Measurements from ENCODE around the gene TM4SF1.
"Not testable (repeated sequence)": the region's sequence is repeated elsewhere in the genome, so short reads cannot be mapped to it uniquely, and the experiment has no call there.

The TM4SF1 gene

DNA sequence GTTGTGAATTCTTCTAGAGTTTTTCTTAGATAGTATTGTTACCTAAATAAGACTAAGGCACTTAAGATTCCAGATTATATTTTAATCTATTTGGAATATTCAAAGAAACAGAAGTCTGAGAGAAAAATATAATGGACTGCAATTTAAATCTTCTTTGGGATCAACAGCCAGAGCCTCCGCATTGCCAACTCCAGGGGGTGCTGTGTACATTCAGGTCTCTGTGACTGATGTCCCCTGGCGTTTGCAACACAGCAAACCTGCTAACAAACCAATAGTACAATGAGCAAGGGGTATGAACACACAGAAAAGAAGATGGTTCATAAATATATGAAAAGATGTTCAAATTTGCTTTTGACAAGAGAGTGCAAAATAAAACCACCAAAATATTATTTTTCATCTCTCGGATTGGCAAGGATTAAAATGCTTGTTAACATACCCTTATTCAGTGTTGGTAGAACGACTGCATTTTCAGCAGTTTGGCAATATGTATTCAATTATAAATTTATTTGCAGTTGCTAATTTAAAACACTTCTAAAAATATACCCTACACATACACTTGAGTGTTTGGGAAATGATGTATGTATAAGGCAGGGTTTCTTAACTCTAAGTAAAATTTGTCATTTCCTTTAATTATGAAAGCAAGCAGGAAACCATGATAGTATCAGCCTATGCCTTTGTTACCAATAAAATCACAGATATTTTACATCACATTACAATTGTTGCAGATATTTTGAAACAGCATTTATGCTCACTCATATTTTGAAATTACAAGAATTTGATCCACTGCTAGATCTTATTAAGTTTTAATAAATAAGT is 16.1 kb upstream of the TM4SF1 start:
- DNase-seq, result no peak

DNA sequence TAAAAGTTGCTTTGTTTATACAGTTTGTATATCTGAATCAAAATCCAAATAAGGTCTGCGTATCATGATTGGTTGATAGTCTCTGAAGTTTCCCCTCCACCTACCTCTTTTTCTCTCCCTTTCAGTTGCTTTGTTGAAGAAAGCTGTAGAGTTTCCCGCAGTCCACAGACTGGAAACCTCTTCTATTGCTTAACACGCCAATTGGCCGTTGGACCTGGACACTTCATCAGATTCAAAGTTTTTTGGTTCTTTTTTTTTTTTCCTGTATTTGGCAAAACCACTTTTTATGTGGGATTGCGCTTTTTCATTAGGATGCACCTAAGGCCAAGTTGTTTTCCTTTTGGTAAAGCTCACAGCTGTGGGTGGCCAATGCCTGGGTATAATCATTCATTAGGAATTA is 14.5 kb upstream of the TM4SF1 start:
- no peak for DNase-seq

DNA sequence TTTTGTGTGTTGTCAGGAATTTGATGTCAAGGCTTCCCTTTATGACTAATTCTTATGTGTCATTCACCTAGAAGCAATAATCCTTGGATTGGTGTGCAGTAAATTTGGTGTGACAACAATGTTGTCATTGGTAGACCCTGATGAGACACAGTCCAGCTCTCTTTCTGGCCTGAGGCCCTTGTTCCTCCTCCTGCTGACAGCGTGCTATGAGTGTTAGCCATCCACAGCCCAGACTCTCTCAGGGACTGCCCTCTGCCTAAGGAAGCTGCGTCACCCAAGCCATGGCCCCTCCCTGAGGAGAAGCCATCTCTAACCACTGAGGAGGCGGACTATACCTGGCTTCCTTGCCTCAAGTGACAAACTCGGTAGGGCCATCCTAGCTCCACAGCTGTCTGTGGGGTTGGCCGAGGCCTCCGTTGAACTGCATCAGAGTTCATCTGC is 13.3 kb upstream of the TM4SF1 start:
- DNase-seq, result no peak

DNA sequence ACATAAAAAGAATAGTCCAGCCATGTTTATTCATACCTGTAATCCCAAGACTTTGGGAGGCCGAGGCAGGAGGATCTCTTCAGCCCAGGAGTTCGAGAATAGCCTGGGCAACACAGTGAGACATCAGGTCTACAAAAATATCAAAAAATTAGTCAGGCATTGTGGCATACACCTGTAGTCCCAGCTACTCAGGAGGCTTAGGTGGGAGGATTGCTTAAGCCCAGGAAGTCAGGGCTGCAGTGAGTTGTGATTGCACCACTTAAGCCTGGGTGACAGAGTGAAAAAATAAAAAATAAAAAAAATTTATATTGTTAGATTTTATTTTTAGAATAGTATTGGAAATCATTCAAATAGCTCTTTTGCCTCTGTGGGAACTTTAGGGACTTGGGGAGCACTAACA is 12.8 kb upstream of the TM4SF1 start:
- DNase-seq, result no peak

DNA sequence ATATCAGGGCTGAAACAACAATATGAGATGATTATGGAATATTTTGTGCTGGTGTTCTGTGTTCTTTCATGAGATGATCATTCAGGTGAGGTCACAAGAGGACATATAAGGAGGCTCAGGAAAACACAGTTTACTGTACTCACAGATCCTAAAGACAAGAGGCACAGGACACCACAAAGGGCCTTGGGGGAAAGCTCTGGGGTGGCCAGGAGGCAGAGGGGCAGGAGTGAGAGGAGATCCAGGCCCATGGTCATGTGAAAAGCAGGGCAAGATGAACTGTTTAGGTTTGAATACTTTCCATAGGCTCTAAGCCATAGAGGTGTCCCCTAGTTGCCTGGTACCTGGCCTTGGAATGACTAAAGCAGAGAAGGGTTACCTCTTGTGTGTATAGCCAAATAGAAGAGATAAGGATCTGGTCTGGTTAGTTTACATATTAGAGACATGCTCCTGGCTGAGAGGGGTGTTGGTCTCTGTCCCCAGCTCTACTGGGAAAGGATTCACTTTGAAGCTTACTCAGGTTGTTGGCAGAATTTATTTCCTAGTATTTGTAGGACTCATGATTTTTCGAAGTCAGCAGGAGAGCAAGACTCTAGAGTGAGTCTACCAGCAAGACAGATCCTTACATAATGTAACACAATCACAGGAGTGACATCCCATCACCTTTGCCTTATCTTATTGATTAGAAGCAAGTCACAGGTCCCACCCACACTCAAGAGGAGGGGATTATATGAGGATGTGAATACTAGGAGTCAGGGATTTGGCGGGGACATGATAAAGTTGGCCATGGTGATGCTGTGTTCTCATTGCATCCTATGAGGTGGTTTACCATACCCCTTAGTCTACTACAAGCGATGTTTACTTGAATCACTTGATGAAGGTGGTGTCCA is 11.3 kb upstream of the TM4SF1 start:
- no peak for DNase-seq

DNA sequence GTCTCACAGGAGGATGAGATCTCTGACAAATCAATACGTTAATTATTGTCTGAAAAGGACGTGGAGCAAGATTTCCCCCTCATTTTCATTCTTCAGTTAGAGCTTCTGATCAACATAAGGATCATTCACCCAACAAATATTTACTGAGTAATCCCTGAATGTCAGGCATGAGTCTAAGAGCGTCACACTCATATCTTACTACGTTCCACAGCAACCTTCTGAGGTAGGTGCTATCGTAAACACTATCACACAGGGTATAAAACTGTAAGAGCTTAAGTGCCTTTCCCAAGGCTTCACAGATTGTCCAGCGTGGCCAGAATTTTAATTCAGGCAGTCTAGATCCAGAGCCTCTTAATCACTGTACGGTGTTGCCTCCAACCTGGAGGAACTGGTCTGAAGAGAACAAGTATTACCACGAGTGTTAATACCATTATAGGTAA is 10.6 kb upstream of the TM4SF1 start:
- no peak for DNase-seq

DNA sequence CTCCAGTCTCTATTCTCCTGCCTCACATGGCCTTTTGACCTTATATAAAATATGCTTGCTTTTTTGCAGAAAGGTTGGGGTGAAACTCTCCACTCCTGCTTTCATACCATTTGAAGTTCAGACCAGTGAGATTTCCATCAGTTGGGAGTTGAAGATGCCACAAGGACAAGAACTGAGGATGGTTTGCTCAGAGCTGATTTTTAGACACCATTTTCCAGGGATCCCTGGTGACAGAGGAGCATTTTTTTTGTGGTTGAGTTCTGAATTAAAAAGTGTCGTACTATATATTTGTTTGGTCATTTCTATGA is 8.8 kb upstream of the TM4SF1 start:
- no peak for DNase-seq

DNA sequence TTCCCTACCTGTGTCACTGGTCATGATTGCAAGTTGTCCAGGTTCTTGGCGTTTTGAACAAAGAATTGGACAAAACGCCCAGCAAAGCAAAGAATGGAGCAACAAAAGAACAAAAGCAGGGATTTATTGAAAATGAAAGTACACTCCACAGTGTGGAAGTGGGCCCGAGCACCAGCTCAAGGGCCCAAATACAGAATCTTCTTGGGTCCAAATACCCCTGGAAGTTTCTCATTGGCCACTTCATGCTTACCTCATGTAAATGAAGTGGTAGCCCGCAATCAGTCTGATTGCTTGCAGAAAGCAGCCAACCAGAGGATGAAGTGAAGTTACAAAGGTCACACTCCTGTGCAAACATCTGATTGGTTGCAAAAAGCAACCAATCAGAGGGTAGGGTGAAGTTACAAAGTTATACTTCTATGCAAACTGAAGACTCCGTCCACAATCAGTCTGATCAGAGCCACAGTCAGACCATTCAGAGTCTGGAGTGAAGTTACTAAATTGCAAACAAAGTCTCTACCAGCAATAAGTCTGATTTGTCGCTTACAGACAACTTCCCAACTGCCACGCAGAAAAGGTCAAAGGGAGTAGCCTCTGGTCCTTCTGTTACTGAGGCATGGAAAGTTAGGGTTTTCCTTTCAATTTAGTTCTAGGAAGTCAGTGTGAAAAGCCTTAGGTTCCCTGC is 8.3 kb upstream of the TM4SF1 start:
- no peak for DNase-seq

DNA sequence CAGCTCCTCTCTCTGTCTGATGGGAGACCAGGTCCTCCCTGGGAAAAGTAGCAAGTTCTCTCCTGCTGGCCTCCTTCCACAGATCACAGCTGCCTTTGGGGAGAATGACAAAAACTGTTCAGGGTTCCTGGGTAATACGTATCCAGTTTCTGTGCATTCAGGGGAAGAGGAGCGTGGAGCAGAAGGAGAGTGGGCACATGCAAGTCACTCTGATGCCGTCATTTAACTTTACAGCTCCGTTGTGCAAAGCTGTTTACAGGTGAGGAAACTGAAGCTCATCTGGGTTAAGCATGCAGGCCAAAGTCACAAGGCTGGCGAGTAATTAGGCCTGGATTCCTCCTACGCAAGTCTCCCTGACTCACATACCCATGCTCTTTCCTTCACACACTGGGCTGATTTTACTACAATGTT is 7.5 kb upstream of the TM4SF1 start:
- no peak for DNase-seq

DNA sequence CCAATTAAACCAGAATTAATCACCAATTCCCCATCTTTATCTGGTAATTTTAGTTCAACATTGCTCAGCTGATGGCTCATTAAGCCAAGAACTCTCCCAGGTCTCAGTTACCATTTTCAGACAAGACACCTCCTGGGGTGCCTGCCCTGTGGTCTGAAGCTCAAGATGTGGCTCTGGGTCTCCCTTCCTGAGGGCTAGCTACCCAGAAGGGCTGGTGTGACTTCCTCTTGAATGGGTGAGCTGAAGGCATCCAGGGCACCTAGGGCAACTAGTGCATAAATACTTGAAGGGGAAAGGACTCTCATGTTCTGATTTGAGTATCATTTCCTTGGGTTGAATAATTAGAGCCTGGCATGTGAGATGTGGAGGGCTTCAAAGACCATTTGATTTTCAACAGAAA is 6.7 kb upstream of the TM4SF1 start:
- DNase-seq, result no peak

DNA sequence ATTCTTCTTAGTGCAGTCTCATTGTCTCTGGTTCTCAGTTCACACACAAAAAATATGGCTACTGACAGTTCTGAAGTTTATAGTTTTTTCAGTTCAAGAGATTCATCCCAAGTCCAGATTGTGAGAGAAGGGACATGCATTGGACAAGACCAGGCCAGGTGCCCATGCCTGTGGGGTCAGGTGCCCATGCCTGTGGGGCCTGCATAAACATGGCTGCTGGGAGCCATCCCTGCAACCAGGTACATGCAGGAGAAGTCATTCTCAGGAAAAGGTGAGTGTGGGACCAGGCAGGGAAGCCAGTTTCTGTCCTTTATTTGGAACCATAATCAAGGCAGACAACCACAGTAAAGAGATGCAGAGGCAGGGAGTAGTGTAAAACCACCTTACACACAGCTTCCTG is 6.3 kb upstream of the TM4SF1 start:
- no peak for DNase-seq

DNA sequence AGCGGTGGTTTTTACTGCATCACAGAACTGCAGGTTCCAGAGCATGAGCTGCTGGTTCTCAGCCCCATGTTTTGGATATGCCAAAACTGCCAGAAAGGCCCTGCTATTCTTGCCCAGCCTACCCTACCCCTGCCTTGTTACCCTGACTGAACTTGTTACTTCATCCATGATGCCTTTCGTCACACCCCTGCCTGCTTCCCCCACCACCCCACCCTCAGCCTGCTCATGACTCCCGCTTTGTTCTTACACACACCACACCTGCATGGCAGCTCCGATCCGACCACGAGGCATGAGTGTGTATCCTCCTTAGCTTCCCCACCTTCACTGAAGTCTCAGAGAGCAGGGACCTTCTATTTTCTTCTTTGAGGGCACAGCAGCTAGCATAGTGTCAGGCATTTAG is 5.1 kb upstream of the TM4SF1 start:
- DNase-seq, result no peak

DNA sequence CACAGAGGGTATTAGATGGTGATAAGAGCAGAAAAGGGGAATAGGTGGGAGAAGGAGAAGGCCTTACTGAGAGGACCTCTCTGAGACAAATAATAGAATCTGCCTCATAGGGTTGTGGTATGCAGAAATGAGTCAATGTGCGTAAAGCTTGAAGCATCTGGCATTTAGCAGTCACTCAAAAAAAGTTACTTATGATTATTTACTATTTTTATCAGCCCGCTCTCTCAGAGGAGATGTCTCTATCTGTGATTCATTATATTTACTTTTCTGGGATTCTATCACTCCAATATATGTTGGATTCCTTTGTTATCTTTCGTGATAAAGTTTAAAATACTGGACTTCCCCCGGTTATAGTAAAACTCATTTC is 4.6 kb upstream of the TM4SF1 start:
- DNase-seq, result no peak

DNA sequence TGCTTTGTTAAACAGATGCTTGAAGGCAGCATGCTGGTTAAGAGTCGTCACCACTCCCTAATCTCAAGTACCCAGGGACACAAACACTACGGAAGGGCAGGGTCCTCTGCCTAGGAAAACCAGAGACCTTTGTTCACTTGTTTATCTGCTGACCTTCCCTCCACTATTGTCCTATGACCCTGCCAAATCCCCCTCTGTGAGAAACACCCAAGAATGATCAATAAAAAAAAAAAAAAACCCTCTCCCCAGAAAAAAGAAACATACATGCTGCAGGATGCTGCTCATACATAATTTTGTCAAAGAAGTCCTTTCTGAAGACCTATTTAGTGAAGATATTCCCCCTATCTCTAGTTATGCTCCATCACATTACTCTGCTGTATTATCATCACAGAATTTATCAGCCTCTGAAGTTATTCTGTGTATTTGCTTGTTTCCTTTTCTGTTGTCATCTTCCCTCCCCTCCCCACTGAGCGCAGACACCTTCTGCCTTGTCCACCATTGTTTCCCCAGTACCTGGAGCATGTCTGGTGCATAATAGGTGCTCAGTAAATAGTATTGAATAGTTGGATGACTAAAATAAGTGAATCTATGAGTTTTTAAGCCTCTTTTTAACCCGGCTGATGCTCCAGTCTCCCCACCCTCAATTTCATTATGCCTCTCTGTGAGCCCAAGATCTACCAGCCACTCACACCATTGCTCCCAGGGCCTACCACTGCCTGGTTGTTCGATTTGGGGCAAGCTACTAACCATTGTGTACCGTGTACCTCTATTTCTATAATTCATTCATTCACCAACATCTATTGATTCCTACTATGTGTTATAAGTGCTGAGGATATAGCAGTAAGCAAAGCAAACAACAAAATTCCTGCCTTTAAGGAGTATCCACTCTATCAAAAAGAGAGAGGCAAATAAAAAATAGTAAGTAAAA is 4.0 kb upstream of the TM4SF1 start:
- no peak for DNase-seq

DNA sequence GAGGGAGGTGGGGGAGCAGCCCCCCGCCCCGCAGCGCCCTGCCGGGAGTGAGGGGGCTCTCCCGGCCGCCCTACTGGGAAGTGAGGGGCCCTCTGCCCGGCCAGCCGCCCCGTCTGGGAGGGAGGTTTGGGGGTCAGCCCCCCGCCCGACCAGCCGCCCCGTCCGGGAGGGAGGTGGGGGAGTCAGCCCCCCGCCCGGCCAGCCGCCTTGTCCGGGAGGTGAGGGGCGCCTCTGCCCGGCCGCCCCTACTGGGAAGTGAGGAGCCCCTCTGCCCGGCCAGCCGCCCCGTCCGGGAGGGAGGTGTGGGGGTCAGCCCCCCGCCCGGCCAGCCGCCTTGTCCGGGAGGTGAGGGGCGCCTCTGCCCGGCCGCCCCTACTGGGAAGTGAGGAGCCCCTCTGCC is 2.8 kb upstream of the TM4SF1 start:
- DNase-seq, result not testable (repeated sequence)

DNA sequence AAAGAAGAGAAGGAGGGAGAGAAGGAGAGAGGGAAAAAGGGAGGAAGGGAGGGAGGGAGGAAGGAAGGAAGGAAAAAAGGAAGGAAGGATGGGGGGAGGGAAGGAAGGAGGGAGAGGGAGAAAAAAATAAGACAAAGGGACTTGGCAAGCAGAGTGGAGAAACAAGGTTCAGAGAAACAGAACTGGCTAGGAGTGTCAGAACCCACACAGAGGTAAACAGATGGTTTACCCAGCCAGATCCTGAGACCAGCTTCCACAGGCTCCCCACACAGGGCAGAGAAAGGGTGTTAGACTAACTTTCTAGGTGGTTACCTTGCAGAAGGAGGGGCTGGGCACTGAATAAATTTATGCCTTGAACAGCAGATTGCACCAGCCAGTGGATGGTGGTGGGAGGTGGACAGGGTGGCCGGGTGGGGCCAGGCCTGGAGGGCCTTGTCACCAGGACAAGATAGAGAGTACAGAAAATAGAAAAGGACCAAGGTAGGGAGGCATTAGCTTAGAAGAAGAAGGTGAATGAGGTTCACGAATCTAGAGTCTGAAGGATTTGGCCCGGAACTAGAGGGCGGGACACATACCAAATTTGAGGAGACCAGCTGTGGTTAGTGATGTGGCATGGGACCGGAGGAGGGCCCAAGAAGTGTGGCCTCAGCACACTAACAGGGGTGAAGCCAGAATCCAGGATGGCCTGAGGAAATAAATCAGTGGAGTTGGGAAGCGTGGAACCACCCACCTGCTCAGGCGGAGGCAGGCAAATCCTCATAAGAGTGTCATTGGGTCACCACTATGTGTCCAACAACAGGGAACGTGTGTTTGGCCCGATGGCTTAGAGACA is 1.2 kb upstream of the TM4SF1 start:
- no peak for DNase-seq

DNA sequence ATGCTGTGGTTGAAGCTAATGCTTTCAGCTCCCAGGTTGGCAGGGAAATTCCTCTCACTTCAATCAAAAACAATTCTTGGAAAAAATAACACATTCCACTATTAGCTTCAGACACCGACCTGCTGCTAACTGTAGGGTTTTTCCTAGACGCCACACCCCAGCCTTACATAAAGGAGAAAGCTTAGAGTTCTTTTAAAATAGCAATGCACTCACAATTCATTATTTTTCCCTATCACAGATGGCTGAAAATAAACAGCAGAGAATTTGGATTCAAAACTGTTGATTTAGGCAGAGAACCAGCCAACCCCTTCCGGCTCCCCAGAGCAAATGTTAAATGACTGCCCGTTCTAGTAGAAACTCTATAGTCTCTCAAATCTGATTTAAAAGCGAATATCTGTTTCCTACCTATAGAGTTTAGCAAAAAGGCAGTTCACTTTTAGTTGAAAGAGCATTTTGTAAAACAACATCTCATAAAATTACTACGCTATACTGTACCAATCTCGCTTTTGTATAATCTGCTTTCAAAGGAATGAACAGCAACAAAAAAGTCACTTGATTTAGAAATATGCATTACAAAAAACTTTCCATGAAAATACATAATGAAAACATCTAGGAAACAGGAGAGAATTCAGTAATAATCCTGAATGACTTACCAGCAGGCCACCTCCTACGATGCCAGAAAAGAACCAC is 586 bp downstream of the TM4SF1 start:
- no peak for DNase-seq

DNA sequence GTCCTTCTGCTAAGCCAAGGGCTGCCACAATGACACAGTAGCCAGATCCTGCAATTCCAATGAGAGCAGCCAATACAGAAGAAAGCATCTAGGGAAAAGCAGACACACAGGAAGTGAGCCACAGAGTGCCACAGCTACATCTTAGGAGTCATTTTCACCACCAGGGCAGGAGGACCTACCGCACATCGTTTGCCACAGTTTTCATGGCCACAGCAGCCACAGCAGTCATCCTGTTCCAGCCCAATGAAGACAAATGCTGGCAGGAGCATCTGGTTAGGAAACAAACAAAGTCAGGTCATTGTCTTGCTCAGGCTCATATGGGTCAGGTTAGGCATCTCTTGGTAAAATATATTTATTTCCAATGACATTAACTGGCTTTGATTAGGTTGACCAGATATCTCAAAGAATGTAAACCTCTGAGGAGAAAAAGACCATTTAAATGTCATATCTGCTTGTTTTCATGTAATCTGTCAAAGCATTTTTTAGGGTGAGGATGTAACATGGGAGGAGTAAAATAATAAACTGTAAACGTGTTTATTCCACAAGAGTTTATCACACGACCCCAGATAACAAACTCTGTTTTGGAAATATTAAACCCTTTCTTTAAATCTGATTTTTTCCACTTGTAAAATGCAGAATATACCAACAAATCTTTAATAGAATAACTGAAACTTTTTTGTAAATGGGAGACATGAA is 1.8 kb downstream of the TM4SF1 start:
- no peak for DNase-seq

DNA sequence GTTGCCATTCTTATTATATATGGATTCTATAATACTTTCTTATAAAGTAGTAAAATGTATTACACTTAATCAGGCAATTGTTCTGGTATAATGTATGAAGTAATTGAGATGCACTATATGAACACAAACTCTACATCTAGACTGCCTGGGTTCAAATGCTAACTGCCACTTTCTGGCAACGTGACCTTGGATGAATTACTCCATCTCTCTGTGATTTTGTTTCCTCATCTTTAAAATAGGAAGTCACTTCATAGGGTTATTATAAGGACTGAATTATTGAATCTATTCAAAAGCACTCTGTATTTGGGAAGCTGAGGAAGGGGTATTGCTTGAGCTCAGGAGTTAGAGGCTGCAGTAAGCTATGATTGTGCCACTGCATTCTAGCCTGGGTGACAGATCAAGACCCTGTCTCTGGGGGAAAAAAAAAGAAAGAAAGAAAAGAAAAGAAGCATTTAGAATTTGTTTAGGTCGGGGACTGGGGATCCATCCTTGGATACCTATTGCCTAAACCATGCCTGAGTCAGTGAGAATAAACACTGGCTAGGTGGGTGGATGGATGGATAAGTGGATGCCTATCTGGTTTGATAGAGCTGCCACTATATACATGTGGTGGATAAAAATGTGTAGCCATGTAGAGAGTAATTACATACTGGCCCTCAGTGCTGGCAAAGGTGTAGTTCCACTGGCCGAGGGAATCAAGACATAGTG is 2.5 kb downstream of the TM4SF1 start:
- DNase-seq, result no peak

DNA sequence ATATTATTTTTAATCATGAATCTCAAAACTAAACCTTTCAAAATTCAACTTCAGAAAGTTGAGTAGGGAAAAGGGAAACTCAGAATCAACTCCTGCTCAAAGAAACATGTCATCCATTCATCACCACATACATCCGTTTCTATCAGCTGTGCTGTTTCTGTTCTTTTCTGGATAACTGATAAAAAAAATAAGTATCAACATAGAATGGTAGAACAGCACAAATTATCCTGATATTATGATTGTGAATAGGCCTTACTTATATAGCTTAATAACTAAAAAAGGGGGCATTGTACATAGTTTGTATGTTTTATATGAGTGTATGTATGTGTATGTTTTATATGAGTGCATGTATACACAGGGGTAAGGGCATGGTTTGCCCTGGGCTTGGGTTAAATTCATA is 3.1 kb downstream of the TM4SF1 start:
- no peak for DNase-seq
